Measurements from ENCODE around the gene ATG10. TPM values are rescaled to one million over a fixed set of nuclear protein-coding genes. Genes with fewer than 3 reads are reported as not detected.

Gene ATG10
- total RNA-seq, 5 donors from 2014 or later (not counting 1 experiment from before 2014, with no cell fraction given): 3.9 to 7.8 (median 6.6) TPM

- no CpG with 5 or more reads among the region's 2 CpGs for WGBS (ENCODE audit: insufficient coverage)
- no peaks in the 10 kb centered on the region for H3K36me3 ChIP-seq (ENCODE audit: control insufficient read depth in 2 of 2, extremely low read depth in 1 of 2, insufficient read depth in 1 of 2, low read length in 1 of 2)
- no peak overlapping the region for H3K27ac ChIP-seq (ENCODE audit: low read length)
- ATAC-seq (replicated peaks in 1 of 4): no peak
- H3K9me3 ChIP-seq: no peaks in the 10 kb centered on the region
- no peaks in the 10 kb centered on the region for H3K27me3 ChIP-seq (replicated peaks in 1 of 2; ENCODE audit: control insufficient read depth in 2 of 2, extremely low read depth in 1 of 2, insufficient read depth in 2 of 2, low read length in 1 of 2)
- H3K4me1 ChIP-seq (ENCODE audit: control insufficient read depth in 1 of 2, extremely low read depth in 1 of 2, insufficient read depth in 2 of 2, low read length in 2 of 2): no peaks in the 10 kb centered on the region
- ChIA-PET CTCF (interaction anchor here in 1 of 2 donors (0.7 kb wide), 1 partner anchor 333 kb away, joined by 3 read pairs; no protein-coding TSS in a partner anchor), POLR2A (interaction anchor here in 1 of 2 donors (0.6 kb wide), 1 partner anchor 197 kb away, joined by 4 read pairs; no protein-coding TSS in a partner anchor)
- H3K27me3 Mint-ChIP-seq: no peaks in the 10 kb centered on the region
- H3K27ac Mint-ChIP-seq: no peak overlapping the region
- no peaks in the 10 kb centered on the region for H3K9me3 Mint-ChIP-seq
- no peak overlapping the region for H3K4me3 ChIP-seq (ENCODE audit: control insufficient read depth in 1 of 2, extremely low read depth in 1 of 2, low read length in 1 of 2)
- no peak for DNase-seq
- no peaks in the 10 kb centered on the region for H3K36me3 Mint-ChIP-seq
- H3K4me1 Mint-ChIP-seq: peaks cover 2 to 12% (median 10%) of the 10 kb centered on the region in 3 donors
- no peak overlapping the region for H3K4me3 Mint-ChIP-seq
Measured at GRCh38 chr5:82100303-82101077, 128.7 kb downstream of the ATG10 start.

- ATAC-seq (replicated peaks in 1 of 4): peak in 1 of 4 experiments; percentile 94
- DNase-seq: peak in 27 of 35 experiments; percentile 1 to 61 (median 25)
- H3K27me3 ChIP-seq (replicated peaks in 1 of 2; ENCODE audit: control insufficient read depth in 2 of 2, extremely low read depth in 1 of 2, insufficient read depth in 2 of 2, low read length in 1 of 2): no peaks in the 10 kb centered on the region
- H3K9me3 ChIP-seq: no peaks in the 10 kb centered on the region
- ChIA-PET CTCF (no interaction called here), POLR2A (no interaction called here)
- WGBS (ENCODE audit: insufficient coverage): no CpG with 5 or more reads among the region's 4 CpGs
- Mint-ChIP-seq H3K9me3 (no peaks in the 10 kb centered on the region), H3K27me3 (no peaks in the 10 kb centered on the region), H3K4me1 (peaks cover 12 to 26% (median 23%) of the 10 kb centered on the region in 3 donors), H3K36me3 (no peaks in the 10 kb centered on the region), H3K4me3 (no peak overlapping the region), H3K27ac (no peak overlapping the region)
- H3K4me1 ChIP-seq (ENCODE audit: control insufficient read depth in 1 of 2, extremely low read depth in 1 of 2, insufficient read depth in 2 of 2, low read length in 2 of 2): peaks cover 0 to 5% of the 10 kb centered on the region in 2 experiments
- no peak overlapping the region for H3K4me3 ChIP-seq (ENCODE audit: control insufficient read depth in 1 of 2, extremely low read depth in 1 of 2, low read length in 1 of 2)
- no peaks in the 10 kb centered on the region for H3K36me3 ChIP-seq (ENCODE audit: control insufficient read depth in 2 of 2, extremely low read depth in 1 of 2, insufficient read depth in 1 of 2, low read length in 1 of 2)
- no peak overlapping the region for H3K27ac ChIP-seq (ENCODE audit: low read length)
Measured at GRCh38 chr5:82104872-82105271, 133.0 kb downstream of the ATG10 start.

- ATAC-seq (replicated peaks in 1 of 4) (no peak), DNase-seq (no peak)
- Mint-ChIP-seq H3K4me1 (peaks cover 12 to 23% (median 21%) of the 10 kb centered on the region in 3 donors), H3K27me3 (no peaks in the 10 kb centered on the region), H3K4me3 (no peak overlapping the region), H3K27ac (no peak overlapping the region), H3K9me3 (no peaks in the 10 kb centered on the region), H3K36me3 (no peaks in the 10 kb centered on the region)
- WGBS (ENCODE audit: insufficient coverage): 88% methylated on average over 1 of the region's 1 CpG
- Histone ChIP-seq H3K36me3 (ENCODE audit: control insufficient read depth in 2 of 2, extremely low read depth in 1 of 2, insufficient read depth in 1 of 2, low read length in 1 of 2) (no peaks in the 10 kb centered on the region), H3K27ac (ENCODE audit: low read length) (no peak overlapping the region), H3K4me1 (ENCODE audit: control insufficient read depth in 1 of 2, extremely low read depth in 1 of 2, insufficient read depth in 2 of 2, low read length in 2 of 2) (peaks cover 0 to 5% of the 10 kb centered on the region in 2 experiments), H3K27me3 (replicated peaks in 1 of 2; ENCODE audit: control insufficient read depth in 2 of 2, extremely low read depth in 1 of 2, insufficient read depth in 2 of 2, low read length in 1 of 2) (no peaks in the 10 kb centered on the region), H3K9me3 (no peaks in the 10 kb centered on the region), H3K4me3 (ENCODE audit: control insufficient read depth in 1 of 2, extremely low read depth in 1 of 2, low read length in 1 of 2) (no peak overlapping the region)
- POLR2A ChIA-PET: interaction anchor here in 1 of 2 donors (0.5 kb wide), 1 partner anchor 14 kb away, joined by 5 read pairs; no protein-coding TSS in a partner anchor
- CTCF ChIA-PET: no interaction called here
Measured at GRCh38 chr5:82105457-82105856, 133.6 kb downstream of the ATG10 start.

- no peaks in the 10 kb centered on the region for H3K9me3 Mint-ChIP-seq
- no peak overlapping the region for H3K4me3 Mint-ChIP-seq
- Histone ChIP-seq H3K27ac (ENCODE audit: low read length) (no peak overlapping the region), H3K4me3 (ENCODE audit: control insufficient read depth in 1 of 2, extremely low read depth in 1 of 2, low read length in 1 of 2) (no peak overlapping the region), H3K9me3 (no peaks in the 10 kb centered on the region), H3K36me3 (ENCODE audit: control insufficient read depth in 2 of 2, extremely low read depth in 1 of 2, insufficient read depth in 1 of 2, low read length in 1 of 2) (no peaks in the 10 kb centered on the region), H3K4me1 (ENCODE audit: control insufficient read depth in 1 of 2, extremely low read depth in 1 of 2, insufficient read depth in 2 of 2, low read length in 2 of 2) (peaks cover 0 to 5% of the 10 kb centered on the region in 2 experiments), H3K27me3 (replicated peaks in 1 of 2; ENCODE audit: control insufficient read depth in 2 of 2, extremely low read depth in 1 of 2, insufficient read depth in 2 of 2, low read length in 1 of 2) (no peaks in the 10 kb centered on the region)
- DNase-seq (no peak), ATAC-seq (replicated peaks in 1 of 4) (peak in 1 of 4 experiments; percentile 32)
- H3K27ac Mint-ChIP-seq: no peak overlapping the region
- ChIA-PET POLR2A (interaction anchor here in 1 of 2 donors (0.5 kb wide), 1 partner anchor 14 kb away, joined by 5 read pairs; no protein-coding TSS in a partner anchor), CTCF (interaction anchor here in 1 of 2 donors (1.4 kb wide), 1 partner anchor 60 kb away, joined by 6 read pairs; no protein-coding TSS in a partner anchor)
- H3K27me3 Mint-ChIP-seq: no peaks in the 10 kb centered on the region
- WGBS (ENCODE audit: insufficient coverage): no CpG with 5 or more reads among the region's 3 CpGs
- H3K4me1 Mint-ChIP-seq: peaks cover 10 to 19% (median 18%) of the 10 kb centered on the region in 3 donors
- no peaks in the 10 kb centered on the region for H3K36me3 Mint-ChIP-seq
Measured at GRCh38 chr5:82106207-82106606, 134.4 kb downstream of the ATG10 start.

GRCh38 chr5:82106756-82107155, 134.9 kb downstream of the ATG10 start:
- no peaks in the 10 kb centered on the region for H3K9me3 ChIP-seq
- CTCF ChIA-PET: interaction anchor here in 1 of 2 donors (1.4 kb wide), 2 partner anchors 58 to 59 kb away, joined by 3 to 6 read pairs; no protein-coding TSS in a partner anchor
- Mint-ChIP-seq H3K4me3 (no peak overlapping the region), H3K9me3 (no peaks in the 10 kb centered on the region), H3K27me3 (no peaks in the 10 kb centered on the region), H3K27ac (no peak overlapping the region), H3K36me3 (no peaks in the 10 kb centered on the region), H3K4me1 (peaks cover 10 to 19% (median 18%) of the 10 kb centered on the region in 3 donors)
- WGBS (ENCODE audit: insufficient coverage): no CpG with 5 or more reads among the region's 1 CpG
- no peak overlapping the region for H3K27ac ChIP-seq (ENCODE audit: low read length)
- DNase-seq (no peak), ATAC-seq (replicated peaks in 1 of 4) (no peak)
- H3K36me3 ChIP-seq (ENCODE audit: control insufficient read depth in 2 of 2, extremely low read depth in 1 of 2, insufficient read depth in 1 of 2, low read length in 1 of 2): no peaks in the 10 kb centered on the region
- H3K4me1 ChIP-seq (ENCODE audit: control insufficient read depth in 1 of 2, extremely low read depth in 1 of 2, insufficient read depth in 2 of 2, low read length in 2 of 2): peaks cover 0 to 5% of the 10 kb centered on the region in 2 experiments
- no peaks in the 10 kb centered on the region for H3K27me3 ChIP-seq (replicated peaks in 1 of 2; ENCODE audit: control insufficient read depth in 2 of 2, extremely low read depth in 1 of 2, insufficient read depth in 2 of 2, low read length in 1 of 2)
- POLR2A ChIA-PET: no interaction called here
- no peak overlapping the region for H3K4me3 ChIP-seq (ENCODE audit: control insufficient read depth in 1 of 2, extremely low read depth in 1 of 2, low read length in 1 of 2)

GRCh38 chr5:82107267-82107666, 135.4 kb downstream of the ATG10 start:
- no peak overlapping the region for H3K4me3 Mint-ChIP-seq
- ChIA-PET POLR2A (no interaction called here), CTCF (interaction anchor here in 1 of 2 donors (1.4 kb wide), 2 partner anchors 57 to 59 kb away, joined by 3 to 6 read pairs; no protein-coding TSS in a partner anchor)
- peaks cover 10 to 19% (median 18%) of the 10 kb centered on the region in 3 donors for H3K4me1 Mint-ChIP-seq
- Histone ChIP-seq H3K4me1 (ENCODE audit: control insufficient read depth in 1 of 2, extremely low read depth in 1 of 2, insufficient read depth in 2 of 2, low read length in 2 of 2) (peaks cover 0 to 5% of the 10 kb centered on the region in 2 experiments), H3K9me3 (no peaks in the 10 kb centered on the region), H3K27ac (ENCODE audit: low read length) (no peak overlapping the region), H3K4me3 (ENCODE audit: control insufficient read depth in 1 of 2, extremely low read depth in 1 of 2, low read length in 1 of 2) (no peak overlapping the region), H3K36me3 (ENCODE audit: control insufficient read depth in 2 of 2, extremely low read depth in 1 of 2, insufficient read depth in 1 of 2, low read length in 1 of 2) (no peaks in the 10 kb centered on the region), H3K27me3 (replicated peaks in 1 of 2; ENCODE audit: control insufficient read depth in 2 of 2, extremely low read depth in 1 of 2, insufficient read depth in 2 of 2, low read length in 1 of 2) (no peaks in the 10 kb centered on the region)
- H3K36me3 Mint-ChIP-seq: no peaks in the 10 kb centered on the region
- H3K27ac Mint-ChIP-seq: no peak overlapping the region
- H3K27me3 Mint-ChIP-seq: no peaks in the 10 kb centered on the region
- no peak for ATAC-seq (replicated peaks in 1 of 4)
- H3K9me3 Mint-ChIP-seq: no peaks in the 10 kb centered on the region
- no peak for DNase-seq
